IPS-15b (cell line): ENCODE measurements around the gene CENPM.
A peak's percentile ranks its signal among the peaks of the same experiment; 100 is the strongest.
"Not testable (repeated sequence)": the region's sequence is repeated elsewhere in the genome, so short reads cannot be mapped to it uniquely, and the experiment has no call there.

ENCODE experiments used
- H3K27me3 ChIP-seq: one replicate; pipeline ENCODE4 v1.6.1; 2013; ENCODE audit warnings: low read length; ENCODE audit not compliant: control insufficient read depth, insufficient read depth
- H3K36me3 ChIP-seq: one replicate; pipeline ENCODE4 v1.6.1; 2013; ENCODE audit warnings: low read length; ENCODE audit not compliant: control insufficient read depth, insufficient read depth
- H3K4me1 ChIP-seq: one replicate; pipeline ENCODE4 v1.6.1; 2013; ENCODE audit warnings: mild to moderate bottlenecking, low read length; ENCODE audit not compliant: control insufficient read depth, insufficient read depth
- H3K4me3 ChIP-seq: one replicate; pipeline ENCODE4 v1.5.1; 2013; ENCODE audit warnings: low read depth, low read length
- H3K9ac ChIP-seq: one replicate; pipeline ENCODE4 v1.6.1; 2013; ENCODE audit warnings: low read depth, mild to moderate bottlenecking, low read length
- H3K9me3 ChIP-seq: one replicate; pipeline ENCODE4 v1.6.1; 2013; ENCODE audit warnings: mild to moderate bottlenecking, low read length; ENCODE audit not compliant: control insufficient read depth, insufficient read depth

The CENPM gene

GRCh38 chr22:41957941-41958556 lies 11.1 kb upstream of the CENPM start:
- Histone ChIP-seq H3K4me1 (no peaks in the 10 kb centered on the region), H3K9ac (no peak overlapping the region), H3K9me3 (no peaks in the 10 kb centered on the region), H3K4me3 (peak overlapping the region; percentile 48), H3K36me3 (no peaks in the 10 kb centered on the region), H3K27me3 (peaks cover 5% of the 10 kb centered on the region)

- Histone ChIP-seq H3K4me3 (no peak overlapping the region), H3K4me1 (no peaks in the 10 kb centered on the region), H3K27me3 (no peaks in the 10 kb centered on the region), H3K36me3 (no peaks in the 10 kb centered on the region), H3K9ac (no peak overlapping the region), H3K9me3 (no peaks in the 10 kb centered on the region)
Measured at GRCh38 chr22:41952713-41953112, 5.8 kb upstream of the CENPM start.

- Histone ChIP-seq H3K4me1 (no peaks in the 10 kb centered on the region), H3K9ac (no peak within 1 kb of the TSS), H3K9me3 (no peaks in the 10 kb centered on the region), H3K4me3 (peak within 1 kb of the TSS; percentile 9), H3K27me3 (no peaks in the 10 kb centered on the region), H3K36me3 (no peaks in the 10 kb centered on the region)
Measured at GRCh38 chr22:41951898-41952474, 5.0 kb upstream of the CENPM start, which contains the start of gene SMIM45. Gene SMIM45, plus strand, starts transcription at chr22:41952150.

GRCh38 chr22:41949297-41949965 lies 2.5 kb upstream of the CENPM start:
- Histone ChIP-seq H3K4me1 (peaks cover 3% of the 10 kb centered on the region), H3K4me3 (no peak overlapping the region), H3K9ac (no peak overlapping the region)

GRCh38 chr22:41948928-41949296 lies 2.0 kb upstream of the CENPM start:
- H3K9me3 ChIP-seq, H3K36me3 ChIP-seq, H3K4me3 ChIP-seq, H3K9ac ChIP-seq, H3K27me3 ChIP-seq, H3K4me1 ChIP-seq: not testable (repeated sequence)

More at GRCh38 chr22:41949297-41949965, 2.5 kb upstream of the CENPM start:
- no peaks in the 10 kb centered on the region for H3K27me3 ChIP-seq
- H3K9me3 ChIP-seq, result no peaks in the 10 kb centered on the region
- H3K36me3 ChIP-seq, result no peaks in the 10 kb centered on the region

GRCh38 chr22:41948142-41948541 lies 1.2 kb upstream of the CENPM start:
- Histone ChIP-seq H3K4me1 (peaks cover 3% of the 10 kb centered on the region), H3K36me3 (peaks cover 6% of the 10 kb centered on the region), H3K27me3 (no peaks in the 10 kb centered on the region), H3K4me3 (no peak overlapping the region), H3K9ac (no peak overlapping the region), H3K9me3 (no peaks in the 10 kb centered on the region)

- H3K4me1 ChIP-seq, result peaks cover 3% of the 10 kb centered on the region
- peak overlapping the region; percentile 87 for H3K4me3 ChIP-seq
- no peak overlapping the region for H3K9ac ChIP-seq
- H3K27me3 ChIP-seq, result no peaks in the 10 kb centered on the region
- H3K36me3 ChIP-seq, result peaks cover 12% of the 10 kb centered on the region
- H3K9me3 ChIP-seq, result no peaks in the 10 kb centered on the region
Measured at GRCh38 chr22:41947424-41948080, 600 bp upstream of the CENPM start.

GRCh38 chr22:41943661-41944209 lies 3.2 kb downstream of the CENPM start:
- Histone ChIP-seq H3K9ac (no peak overlapping the region), H3K4me3 (no peak overlapping the region), H3K36me3 (peaks cover 25% of the 10 kb centered on the region), H3K9me3 (no peaks in the 10 kb centered on the region), H3K4me1 (peaks cover 3% of the 10 kb centered on the region), H3K27me3 (no peaks in the 10 kb centered on the region)

- Histone ChIP-seq H3K9me3 (no peaks in the 10 kb centered on the region), H3K4me3 (no peak overlapping the region), H3K27me3 (no peaks in the 10 kb centered on the region), H3K4me1 (peaks cover 3% of the 10 kb centered on the region), H3K36me3 (peaks cover 27% of the 10 kb centered on the region), H3K9ac (no peak overlapping the region)
Measured at GRCh38 chr22:41940832-41941765, 5.9 kb downstream of the CENPM start.

- Histone ChIP-seq H3K4me1 (no peaks in the 10 kb centered on the region), H3K9ac (no peak overlapping the region), H3K4me3 (no peak overlapping the region), H3K36me3 (peaks cover 27% of the 10 kb centered on the region), H3K9me3 (no peaks in the 10 kb centered on the region), H3K27me3 (no peaks in the 10 kb centered on the region)
Measured at GRCh38 chr22:41939981-41940831, 6.7 kb downstream of the CENPM start.
